Stimulated activated naive CD4-positive, alpha-beta T cell treated with Interleukin-2 at 50 U/mL for 16 hours (primary cell): ENCODE results near the gene EPHB1.
"Not testable (repeated sequence)": the region's sequence is repeated elsewhere in the genome, so short reads cannot be mapped to it uniquely, and the experiment has no call there.

Source experiments
- DNase-seq: peaks from one replicate; lab custom pipeline; 2025; lab: John Stamatoyannopoulos, UW

Gene EPHB1

GRCh38 chr3:134777341-134777740, 17.7 kb upstream of the EPHB1 start:
- no peak for DNase-seq

DNA sequence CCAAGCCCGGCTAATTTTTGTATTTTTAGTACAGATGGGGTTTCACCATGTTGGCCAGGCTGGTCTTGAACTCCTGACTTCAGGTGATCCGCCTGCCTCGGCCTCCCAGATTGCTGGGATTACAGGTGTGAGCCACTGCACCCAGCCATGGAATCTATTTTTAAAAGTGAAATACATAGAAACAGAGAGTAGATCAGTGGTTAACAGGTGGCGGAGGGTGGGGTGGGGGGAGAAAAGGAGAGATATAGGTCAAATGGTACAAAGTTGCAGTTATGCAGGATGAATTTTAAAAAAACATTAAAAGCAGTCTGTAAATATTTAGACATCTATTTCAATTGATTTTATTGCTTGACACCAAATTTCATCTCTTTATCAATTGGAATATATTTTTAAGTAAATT, 6.8 kb upstream of the EPHB1 start:
- DNase-seq: not testable (repeated sequence)

GRCh38 chr3:134790065-134790464, 5.0 kb upstream of the EPHB1 start:
- DNase-seq: no peak

GRCh38 chr3:134791992-134792391, 3.1 kb upstream of the EPHB1 start:
- no peak for DNase-seq

DNA sequence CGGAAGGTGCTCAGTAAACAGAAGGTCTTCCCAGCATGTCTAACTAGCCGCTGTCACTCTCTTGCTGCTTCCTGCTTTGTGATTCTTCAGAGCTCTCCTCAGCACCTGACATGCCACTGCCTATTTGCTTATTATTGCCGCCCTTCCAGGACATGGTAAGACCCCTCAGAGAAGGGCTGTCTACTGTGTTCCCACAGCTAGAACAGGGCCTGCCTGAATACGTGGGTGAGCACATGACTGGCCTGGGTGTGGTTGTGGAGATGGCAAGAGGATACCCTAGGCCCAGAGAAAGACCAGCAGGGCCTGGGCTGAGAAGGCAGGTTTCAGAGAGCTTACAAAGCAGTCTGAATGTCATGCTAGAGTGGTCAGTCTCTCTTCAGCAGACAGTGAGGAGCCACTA, 2.4 kb upstream of the EPHB1 start:
- no peak for DNase-seq

DNA sequence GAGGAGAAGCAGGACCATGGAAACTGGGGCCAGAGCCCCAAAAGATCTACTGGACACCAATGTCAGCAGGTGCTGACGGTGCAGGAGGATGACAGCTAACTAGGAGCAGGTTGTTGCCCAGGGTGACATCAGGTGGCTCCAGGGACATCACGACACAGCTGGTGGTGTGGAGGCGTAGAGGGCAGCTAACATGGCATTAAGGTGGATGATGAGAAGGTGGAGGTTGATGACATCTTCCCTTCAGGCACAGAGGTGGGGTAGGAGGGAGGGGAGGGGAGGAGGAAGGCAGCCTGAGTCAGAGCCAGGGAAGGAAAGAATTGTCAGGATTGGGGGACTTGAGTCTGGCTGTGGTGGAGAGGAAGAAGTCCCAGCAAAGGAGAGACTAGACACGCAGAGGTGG, 1.5 kb upstream of the EPHB1 start:
- DNase-seq: no peak

DNA sequence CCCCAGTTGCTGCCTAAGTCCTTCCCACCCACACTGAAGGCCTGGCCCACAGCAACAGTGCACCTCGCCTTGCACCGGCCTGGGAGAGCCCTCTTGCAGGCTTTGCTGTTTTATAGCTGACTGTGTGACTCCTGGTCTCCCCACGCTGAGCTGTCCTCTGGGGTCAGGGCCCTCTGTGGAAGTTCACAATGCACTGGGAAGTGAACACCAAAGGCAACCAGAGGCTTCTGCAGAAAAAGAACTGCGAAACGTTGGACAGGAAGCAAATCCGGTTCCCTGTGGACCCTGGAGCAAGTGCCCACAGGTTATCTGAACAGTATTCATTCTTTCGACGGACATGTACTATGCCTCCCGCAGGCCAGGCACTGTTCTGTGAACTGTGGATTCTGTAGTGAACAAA, 737 bp upstream of the EPHB1 start:
- DNase-seq: no peak

DNA sequence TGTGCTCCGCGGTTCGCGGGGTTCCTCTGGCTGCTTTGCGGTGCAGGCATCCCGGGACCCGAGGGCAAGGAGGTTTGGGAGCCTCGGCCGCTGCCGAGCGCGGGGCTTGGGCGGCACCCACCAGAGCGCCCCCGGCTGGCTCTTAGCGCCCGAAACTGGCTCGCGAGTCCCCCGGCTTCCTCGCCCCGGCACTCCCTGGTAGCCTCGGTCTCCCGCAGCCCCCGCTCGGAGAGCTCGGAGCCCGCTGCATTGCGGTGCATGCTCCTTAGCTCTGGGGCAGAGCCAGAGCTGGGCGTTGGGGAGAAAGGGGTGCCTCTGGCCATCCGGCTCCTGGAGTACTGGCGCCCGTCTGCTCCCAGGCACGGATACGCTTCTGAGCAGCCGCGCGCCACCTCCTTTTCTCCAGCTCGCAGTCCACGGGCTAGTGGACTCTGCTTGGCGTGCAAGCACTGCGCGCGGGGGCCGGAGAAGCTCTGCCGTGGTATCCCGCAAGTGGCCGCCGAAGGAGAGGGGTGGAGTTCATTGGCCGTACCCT, 753 bp downstream of the EPHB1 start:
- DNase-seq: no peak

DNA sequence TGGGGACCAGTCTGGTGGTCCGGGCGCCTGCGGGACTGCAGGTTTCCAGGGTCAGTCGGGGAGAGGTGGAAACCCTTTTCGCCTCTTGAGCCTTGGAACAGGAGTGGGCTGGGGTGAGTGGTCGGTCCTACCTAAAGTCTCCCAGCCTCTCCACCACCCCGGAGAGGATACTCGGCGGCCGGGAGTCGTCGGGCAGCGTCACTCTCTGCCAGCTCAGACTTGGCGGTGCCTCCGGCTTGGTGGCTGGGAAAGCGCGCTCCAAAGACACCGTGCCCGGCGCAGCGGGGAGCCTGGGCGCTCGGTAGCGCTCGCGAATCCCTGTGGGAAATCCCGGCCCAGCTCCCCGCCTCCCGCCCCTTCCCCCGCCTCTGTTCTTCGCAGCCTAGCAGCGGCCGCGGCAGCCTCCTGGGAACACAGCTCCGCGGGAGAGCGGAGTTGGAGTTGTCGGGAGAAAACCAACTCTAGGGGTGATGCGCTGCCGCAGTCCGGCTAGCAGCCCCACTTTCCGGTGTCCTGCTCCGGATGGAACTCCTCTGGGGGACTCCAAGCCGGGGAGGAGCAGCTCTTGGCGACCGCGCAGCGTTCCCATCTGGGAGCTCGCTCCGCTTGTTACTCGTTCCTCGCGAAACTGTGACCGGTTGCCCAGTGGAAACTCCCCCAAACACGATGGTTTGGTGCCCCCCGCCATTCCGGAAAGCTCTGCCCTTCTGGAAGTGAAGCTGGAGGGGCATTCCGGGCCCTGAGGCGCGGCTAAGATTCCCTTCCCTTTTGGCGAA, 1.4 kb downstream of the EPHB1 start:
- no peak for DNase-seq

GRCh38 chr3:134797057-134797740, 2.1 kb downstream of the EPHB1 start:
- no peak for DNase-seq

DNA sequence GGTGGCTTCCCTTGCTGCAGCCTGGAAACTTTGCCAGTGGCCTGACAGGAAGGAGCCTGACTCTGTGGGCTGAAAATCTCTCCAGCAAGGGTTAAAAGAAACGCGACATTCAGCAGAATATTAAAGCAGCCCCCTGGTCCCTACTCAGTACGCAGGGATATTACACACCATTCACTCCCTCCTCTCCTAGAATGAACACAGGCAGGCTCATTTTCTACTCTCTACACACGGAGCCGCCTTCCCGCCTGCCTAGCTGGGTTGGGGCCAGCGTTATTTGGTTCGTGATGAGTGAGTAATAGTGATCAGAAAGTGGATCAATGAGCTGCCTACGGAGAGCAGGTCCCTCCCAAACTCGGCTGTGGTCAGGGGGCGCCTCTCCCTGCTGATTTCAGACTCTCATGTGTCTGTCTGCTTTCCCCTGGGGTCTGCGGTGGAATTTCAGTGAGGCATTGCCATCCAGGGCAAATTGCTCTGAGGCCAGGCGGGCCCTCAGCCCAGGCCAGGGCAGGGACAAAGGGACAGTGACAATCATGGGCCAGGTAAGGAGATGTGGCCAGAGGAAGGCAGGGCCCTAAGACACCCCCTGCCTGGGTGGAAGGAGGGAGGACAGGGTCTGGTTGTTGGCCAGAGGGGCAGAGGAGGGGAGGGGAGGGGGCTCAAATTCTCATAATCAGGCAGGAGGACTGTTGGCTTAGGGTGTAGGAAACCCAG, 2.8 kb downstream of the EPHB1 start:
- no peak for DNase-seq

- DNase-seq: no peak
These were observed 3.7 kb downstream of the EPHB1 start for GRCh38 chr3:134798681-134799311.

- no peak for DNase-seq
These were observed 4.3 kb downstream of the EPHB1 start for GRCh38 chr3:134799393-134799792.

DNA sequence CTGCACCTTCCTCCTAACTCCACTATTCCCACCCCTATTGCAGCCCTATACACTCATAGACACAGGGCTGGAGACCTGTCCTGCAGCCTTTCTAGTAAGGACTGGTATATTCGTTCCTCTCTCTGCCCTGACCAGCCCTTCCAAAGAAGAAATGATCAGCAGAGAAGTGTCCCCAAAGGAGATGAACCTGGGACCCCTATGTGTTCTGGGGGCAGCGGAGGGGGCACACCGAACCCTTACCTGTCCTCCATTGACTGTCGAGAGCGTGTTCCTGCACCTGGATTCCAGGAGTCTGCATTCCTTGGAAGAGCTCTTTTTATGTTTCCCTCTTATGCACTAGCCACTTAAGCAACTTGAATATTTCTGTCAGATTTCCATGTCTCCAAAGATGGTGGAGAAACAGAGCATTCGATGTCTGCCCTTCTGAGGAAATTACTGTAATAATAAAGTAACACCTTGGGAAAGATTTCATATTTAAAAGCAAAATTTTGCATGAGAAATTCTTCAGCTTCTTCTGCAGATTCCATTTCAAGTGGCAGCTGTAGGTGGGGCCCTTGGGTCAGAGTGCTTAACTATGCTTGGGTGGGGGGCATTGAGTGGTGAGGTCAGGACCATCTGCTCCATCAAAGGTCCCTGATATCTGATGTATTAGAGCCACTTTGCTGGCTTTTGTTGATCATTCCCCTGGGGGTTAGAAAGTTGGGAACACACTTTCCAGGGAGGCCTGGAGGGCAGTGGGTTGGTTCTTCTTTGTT, 6.3 kb downstream of the EPHB1 start:
- DNase-seq: no peak

GRCh38 chr3:134802428-134803050, 7.5 kb downstream of the EPHB1 start:
- DNase-seq: no peak

DNA sequence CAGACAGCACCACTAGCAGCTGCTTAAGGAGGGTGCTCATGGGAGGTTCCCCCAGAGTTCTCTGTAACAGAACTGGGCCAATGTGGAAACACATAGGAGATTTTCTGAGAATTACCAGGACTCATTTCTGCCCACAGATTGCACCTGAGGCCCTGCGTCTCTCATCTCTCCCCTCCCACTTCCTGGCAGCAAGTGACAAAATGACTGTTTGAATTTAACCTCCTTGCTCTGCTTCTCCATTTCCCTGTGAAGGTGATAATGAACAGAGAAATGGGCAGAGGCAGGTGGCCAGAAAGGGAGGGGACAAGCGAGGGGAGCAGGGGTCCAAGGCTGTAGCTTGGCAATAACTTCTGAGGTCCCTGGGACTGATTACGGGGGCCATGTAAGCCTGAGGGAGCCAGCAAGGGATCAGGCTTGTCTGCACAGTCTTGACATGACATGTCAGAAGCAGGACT, 8.0 kb downstream of the EPHB1 start:
- DNase-seq: no peak

DNA sequence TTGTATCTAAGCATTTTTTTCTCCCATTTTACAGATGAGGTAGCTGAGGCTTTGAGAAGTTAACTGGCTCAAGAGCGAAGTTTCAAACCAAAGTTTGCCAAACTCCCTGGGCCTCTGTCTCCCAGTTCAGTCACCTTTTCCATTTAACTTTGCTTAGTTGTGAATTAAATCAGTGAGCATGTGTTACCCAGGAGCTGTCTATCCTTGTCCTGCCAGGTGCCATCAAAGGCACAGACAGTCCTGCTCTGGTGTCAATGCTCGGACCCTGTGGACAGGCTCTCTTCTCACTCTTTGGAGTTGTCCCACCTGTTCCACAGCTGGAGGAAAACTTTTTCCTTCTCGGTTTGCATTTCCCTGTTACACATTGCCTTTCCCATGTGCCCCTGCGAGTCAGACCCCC, 8.6 kb downstream of the EPHB1 start:
- no peak for DNase-seq

DNA sequence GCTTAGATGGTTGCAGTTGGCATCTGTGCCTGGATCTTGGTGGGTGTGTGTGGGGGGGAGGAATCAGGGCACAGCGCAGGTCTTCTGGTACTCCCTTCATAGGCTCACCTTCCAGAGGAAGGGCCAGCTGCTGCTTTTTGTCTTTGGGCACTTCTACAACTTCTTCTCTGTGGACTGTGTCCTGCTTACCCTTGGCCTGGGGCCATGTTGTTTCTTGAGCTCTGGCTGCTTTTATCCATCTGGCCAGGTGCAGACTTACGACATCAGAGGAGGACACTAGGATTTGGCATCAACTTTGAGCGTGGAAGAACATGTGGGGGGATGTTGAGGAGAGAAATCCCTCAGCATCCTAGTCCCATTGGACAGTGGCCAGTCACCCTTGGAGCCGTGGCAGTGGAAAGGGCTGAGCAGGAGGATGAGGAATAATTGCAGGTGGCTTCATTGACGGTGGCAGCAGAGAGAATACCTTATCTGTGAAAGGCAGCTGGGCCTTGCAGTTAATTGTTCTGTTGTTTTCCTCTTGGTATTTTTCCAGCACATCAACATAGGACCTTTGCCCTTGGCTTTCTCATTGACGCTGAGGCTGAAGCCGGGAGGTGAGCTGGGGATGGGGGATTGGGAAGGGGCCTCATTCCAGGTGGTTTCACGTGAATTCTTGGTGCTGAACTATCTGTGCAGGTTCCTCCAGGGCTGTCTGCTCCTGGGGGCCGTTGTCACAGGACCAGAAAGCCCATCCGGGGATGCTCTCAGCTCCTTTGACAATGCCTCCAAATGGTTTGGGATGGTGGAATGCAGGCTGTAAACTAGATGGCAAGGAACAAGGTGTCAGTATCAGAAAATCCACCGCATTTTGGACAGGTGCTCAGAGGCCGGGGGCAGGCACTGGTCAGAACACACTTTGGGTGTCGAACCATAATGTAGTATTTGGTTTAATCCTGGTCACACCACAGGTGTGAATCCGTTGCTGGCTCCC, 9.7 kb downstream of the EPHB1 start:
- no peak for DNase-seq

GRCh38 chr3:134807189-134807588, 12.1 kb downstream of the EPHB1 start:
- no peak for DNase-seq

DNA sequence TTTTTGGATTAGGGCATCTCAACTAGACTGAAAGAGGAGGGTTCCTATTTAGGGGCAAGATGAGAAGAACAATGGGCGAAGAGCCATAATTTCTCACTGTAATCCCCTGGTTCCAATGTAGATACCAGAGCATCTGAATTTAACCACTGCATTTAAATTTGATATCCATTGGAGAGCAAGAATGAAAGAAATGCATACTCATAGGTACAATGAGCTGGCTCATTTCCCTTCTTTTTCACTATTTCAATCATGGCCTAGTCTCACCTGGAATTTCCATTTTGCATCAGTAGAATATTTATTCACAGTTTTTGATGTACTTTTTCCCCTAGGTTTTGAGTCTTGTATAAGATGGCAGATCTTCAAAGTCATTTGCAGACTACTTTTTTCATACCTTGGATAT, 13.8 kb downstream of the EPHB1 start:
- no peak for DNase-seq
